Measurements from ENCODE around the gene TMEM72. TPM values are rescaled to one million over a fixed set of nuclear protein-coding genes. Genes with fewer than 3 reads are reported as not detected.
"Not testable (repeated sequence)": the region's sequence is repeated elsewhere in the genome, so short reads cannot be mapped to it uniquely, and the experiment has no call there.

Gene TMEM72
- total RNA-seq (2014; rRNA removed; shearing (Covaris generic); ENCODE audit: low replicate concordance): not detected in 2 replicates

DNA sequence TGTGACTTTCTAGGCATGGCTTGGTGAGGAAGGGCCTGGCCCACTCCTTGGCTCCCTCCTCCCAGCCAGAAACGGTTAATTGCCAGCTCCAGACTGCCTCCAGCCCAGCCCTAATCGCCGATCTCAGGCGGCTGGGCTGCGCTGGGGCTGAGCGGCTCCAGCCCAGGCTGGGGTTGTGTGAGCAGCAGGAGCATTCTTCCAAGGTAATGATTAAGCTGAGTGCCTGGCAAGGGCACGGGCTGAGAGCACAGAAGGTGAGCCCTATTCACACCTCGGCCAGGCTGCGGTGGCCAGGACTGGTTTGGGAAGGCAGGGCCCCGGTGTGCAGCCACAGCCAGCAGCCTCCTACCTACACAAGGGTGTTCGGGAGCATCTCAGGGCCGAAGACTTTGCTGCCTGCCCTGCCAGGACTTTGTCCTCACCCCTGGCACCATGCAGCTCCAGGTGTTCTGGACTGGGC, at the start of gene TMEM72:
Gene TMEM72, plus strand, starts transcription at position 257 of the 460 bp plus-strand sequence. Its CDS starts 176 bp downstream, at position 433.
- no peak for DNase-seq
- Histone ChIP-seq H3K9me2 (replicated peaks; ENCODE audit: insufficient read depth, low read length) (no peaks in the 10 kb centered on the region), H3K4me1 (ENCODE audit: low read length) (peaks cover 15% of the 10 kb centered on the region)

DNA sequence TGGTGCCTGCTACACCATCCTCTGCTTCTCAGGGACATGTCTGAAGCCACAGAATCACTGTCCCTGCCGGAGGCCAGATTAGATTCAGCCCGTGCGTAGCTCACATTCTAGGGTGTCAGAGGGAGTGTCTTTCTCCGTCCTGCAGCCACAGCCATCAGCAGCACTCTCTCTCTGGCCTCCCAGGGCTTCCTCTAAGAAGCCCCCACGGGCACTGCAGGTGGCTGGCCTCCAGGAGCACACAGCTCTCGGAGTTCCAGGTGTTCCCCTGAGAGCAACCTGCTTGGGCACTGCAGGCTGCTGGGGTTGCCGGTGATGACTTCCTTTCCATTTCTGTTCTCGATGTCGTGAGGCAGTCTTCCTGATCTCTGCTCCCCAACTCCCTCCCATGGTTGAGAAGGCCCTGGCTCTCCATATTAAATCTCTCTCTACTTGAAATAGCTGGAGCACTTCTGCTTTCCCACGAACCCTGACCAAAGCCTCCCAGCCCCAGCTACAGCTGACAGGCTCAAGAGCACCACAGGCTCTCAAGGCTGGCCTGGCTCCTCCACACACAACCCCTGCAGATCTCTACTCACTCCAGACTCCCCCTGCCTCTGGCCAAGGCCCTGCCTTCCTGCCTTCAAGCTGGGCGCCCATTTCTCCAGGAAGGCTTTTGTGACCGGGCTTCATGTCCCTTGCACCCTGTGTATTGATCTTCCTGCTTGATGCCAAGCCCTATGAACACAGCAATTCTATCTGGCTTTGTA, 49.0 kb upstream of the TMEM72 start:
- Histone ChIP-seq H3K27me3 (ENCODE audit: low read length) (no peaks in the 10 kb centered on the region), H3K9ac (ENCODE audit: low read length) (no peak overlapping the region), H3K36me3 (ENCODE audit: insufficient read depth, low read length) (no peaks in the 10 kb centered on the region), H3K79me2 (ENCODE audit: low read length) (no peaks in the 10 kb centered on the region), H3K9me2 (replicated peaks; ENCODE audit: insufficient read depth, low read length) (no peaks in the 10 kb centered on the region), H3K9me3 (ENCODE audit: low read length) (no peaks in the 10 kb centered on the region), H3K27ac (ENCODE audit: low read length) (no peak overlapping the region), H3K4me1 (ENCODE audit: low read length) (peaks cover 18% of the 10 kb centered on the region), H4K20me1 (ENCODE audit: insufficient read depth, low read depth, low read length) (no peaks in the 10 kb centered on the region), H3K4me3 (ENCODE audit: low read length) (no peak overlapping the region), H2AFZ (ENCODE audit: low read length) (no peak overlapping the region), H3K4me2 (ENCODE audit: low read depth, low read length, poor library complexity, severe bottlenecking) (peak overlapping the region; percentile 17)
- DNase-seq: no peak

More for the DNA sequence above, at the start of gene TMEM72:
- Histone ChIP-seq H3K36me3 (ENCODE audit: insufficient read depth, low read length) (no peaks in the 10 kb centered on the region), H3K79me2 (ENCODE audit: low read length) (no peaks in the 10 kb centered on the region), H3K27me3 (ENCODE audit: low read length) (no peaks in the 10 kb centered on the region), H3K27ac (ENCODE audit: low read length) (no peak within 1 kb of the TSS), H3K4me2 (ENCODE audit: low read depth, low read length, poor library complexity, severe bottlenecking) (no peak within 1 kb of the TSS), H2AFZ (ENCODE audit: low read length) (no peak within 1 kb of the TSS), H4K20me1 (ENCODE audit: insufficient read depth, low read depth, low read length) (no peaks in the 10 kb centered on the region), H3K9me3 (ENCODE audit: low read length) (no peaks in the 10 kb centered on the region), H3K9ac (ENCODE audit: low read length) (no peak within 1 kb of the TSS), H3K4me3 (ENCODE audit: low read length) (no peak within 1 kb of the TSS)

DNA sequence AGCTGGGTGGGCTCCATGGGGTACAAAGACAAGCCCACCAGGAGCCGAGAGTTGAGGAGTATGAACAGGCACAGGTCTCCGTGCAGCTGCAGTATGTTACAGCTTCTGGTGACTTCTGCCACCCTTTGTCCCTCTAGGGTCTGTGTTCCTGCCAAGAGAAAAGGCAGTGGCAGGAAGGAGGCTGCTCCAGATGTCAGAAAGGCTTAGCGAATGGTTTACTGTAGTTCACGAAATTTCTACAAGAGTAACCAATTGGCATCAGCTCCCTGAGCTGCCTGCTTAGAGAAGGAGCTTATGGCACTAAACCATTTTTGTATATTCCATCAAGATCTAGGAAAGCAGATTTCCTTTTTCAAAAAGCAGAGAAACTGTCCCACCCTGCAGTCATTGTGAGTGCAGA, 48.2 kb upstream of the TMEM72 start:
- Histone ChIP-seq H2AFZ (ENCODE audit: low read length) (no peak overlapping the region), H3K79me2 (ENCODE audit: low read length) (no peaks in the 10 kb centered on the region), H3K4me1 (ENCODE audit: low read length) (peaks cover 18% of the 10 kb centered on the region), H3K36me3 (ENCODE audit: insufficient read depth, low read length) (no peaks in the 10 kb centered on the region), H3K9ac (ENCODE audit: low read length) (no peak overlapping the region), H3K27ac (ENCODE audit: low read length) (no peak overlapping the region), H3K4me3 (ENCODE audit: low read length) (no peak overlapping the region), H3K27me3 (ENCODE audit: low read length) (no peaks in the 10 kb centered on the region), H4K20me1 (ENCODE audit: insufficient read depth, low read depth, low read length) (no peaks in the 10 kb centered on the region), H3K4me2 (ENCODE audit: low read depth, low read length, poor library complexity, severe bottlenecking) (no peak overlapping the region), H3K9me3 (ENCODE audit: low read length) (no peaks in the 10 kb centered on the region), H3K9me2 (replicated peaks; ENCODE audit: insufficient read depth, low read length) (no peaks in the 10 kb centered on the region)
- no peak for DNase-seq

DNA sequence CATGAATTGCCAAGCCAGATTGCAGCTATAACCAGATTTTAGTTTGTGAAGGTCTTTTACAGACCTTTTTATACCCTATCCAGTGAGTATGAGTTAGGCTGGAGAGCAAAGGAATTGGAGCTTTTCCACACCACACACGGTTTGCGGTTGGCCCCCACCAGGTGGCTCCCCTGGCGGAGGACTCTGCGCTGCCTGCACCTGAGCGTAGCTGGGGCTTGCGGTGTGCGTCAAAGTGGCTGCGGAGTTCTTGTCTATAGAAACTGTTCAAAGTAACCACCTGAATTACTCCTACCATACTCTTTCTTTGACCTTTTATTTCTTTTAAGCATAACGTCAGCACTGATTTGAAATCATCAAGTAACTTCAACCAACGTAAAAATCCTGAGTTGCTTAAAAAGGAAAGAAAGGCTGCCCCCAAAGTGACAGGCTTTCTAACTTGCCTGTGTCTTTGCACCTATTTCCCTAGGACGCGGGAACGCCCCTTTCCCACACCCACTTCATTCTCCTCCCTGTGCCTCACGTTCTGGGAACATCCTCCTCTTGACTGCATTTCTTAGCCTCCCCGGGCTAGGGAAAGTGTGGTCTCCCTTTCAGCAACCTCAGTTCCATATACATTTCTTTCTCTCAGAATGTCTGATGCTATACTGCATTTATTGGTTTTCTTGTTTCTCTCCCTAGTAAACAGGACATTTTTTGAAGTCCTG, 47.6 kb upstream of the TMEM72 start:
- Histone ChIP-seq H3K9me2 (replicated peaks; ENCODE audit: insufficient read depth, low read length) (no peaks in the 10 kb centered on the region), H3K4me3 (ENCODE audit: low read length) (no peak overlapping the region), H3K79me2 (ENCODE audit: low read length) (no peaks in the 10 kb centered on the region), H3K36me3 (ENCODE audit: insufficient read depth, low read length) (no peaks in the 10 kb centered on the region), H3K9me3 (ENCODE audit: low read length) (no peaks in the 10 kb centered on the region), H3K27ac (ENCODE audit: low read length) (no peak overlapping the region), H3K27me3 (ENCODE audit: low read length) (no peaks in the 10 kb centered on the region), H3K4me1 (ENCODE audit: low read length) (peaks cover 18% of the 10 kb centered on the region), H3K4me2 (ENCODE audit: low read depth, low read length, poor library complexity, severe bottlenecking) (no peak overlapping the region), H4K20me1 (ENCODE audit: insufficient read depth, low read depth, low read length) (no peaks in the 10 kb centered on the region), H2AFZ (ENCODE audit: low read length) (no peak overlapping the region), H3K9ac (ENCODE audit: low read length) (no peak overlapping the region)
- no peak for DNase-seq

DNA sequence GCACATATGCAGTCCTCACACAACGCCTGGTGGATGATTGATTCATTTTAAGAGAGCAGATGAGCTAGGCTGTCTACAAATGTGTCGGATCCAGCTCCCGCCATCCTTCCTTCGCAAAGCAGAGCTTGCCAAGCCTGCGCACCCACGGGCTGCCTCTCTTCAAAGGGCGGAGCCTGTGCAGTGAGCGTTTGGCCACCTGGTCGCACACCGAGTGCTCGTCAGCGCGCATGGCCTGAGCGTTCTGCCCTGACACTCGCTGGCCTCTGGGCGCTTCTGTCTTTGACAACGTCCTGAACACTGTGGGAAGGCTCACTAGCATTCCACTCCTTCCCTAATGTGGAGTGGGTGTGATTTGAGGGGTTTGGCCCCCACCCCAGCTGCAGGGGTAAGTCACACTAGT, 47.1 kb upstream of the TMEM72 start:
- no peak overlapping the region for H3K9ac ChIP-seq (ENCODE audit: low read length)
- no peak overlapping the region for H3K4me3 ChIP-seq (ENCODE audit: low read length)
- H3K36me3 ChIP-seq (ENCODE audit: insufficient read depth, low read length): no peaks in the 10 kb centered on the region
- no peaks in the 10 kb centered on the region for H3K79me2 ChIP-seq (ENCODE audit: low read length)
- no peaks in the 10 kb centered on the region for H3K9me2 ChIP-seq (replicated peaks; ENCODE audit: insufficient read depth, low read length)
- no peak for DNase-seq
- no peaks in the 10 kb centered on the region for H4K20me1 ChIP-seq (ENCODE audit: insufficient read depth, low read depth, low read length)
- no peak overlapping the region for H3K27ac ChIP-seq (ENCODE audit: low read length)
- no peak overlapping the region for H3K4me2 ChIP-seq (ENCODE audit: low read depth, low read length, poor library complexity, severe bottlenecking)
- peaks cover 18% of the 10 kb centered on the region for H3K4me1 ChIP-seq (ENCODE audit: low read length)
- no peaks in the 10 kb centered on the region for H3K27me3 ChIP-seq (ENCODE audit: low read length)
- no peak overlapping the region for H2AFZ ChIP-seq (ENCODE audit: low read length)
- no peaks in the 10 kb centered on the region for H3K9me3 ChIP-seq (ENCODE audit: low read length)

DNA sequence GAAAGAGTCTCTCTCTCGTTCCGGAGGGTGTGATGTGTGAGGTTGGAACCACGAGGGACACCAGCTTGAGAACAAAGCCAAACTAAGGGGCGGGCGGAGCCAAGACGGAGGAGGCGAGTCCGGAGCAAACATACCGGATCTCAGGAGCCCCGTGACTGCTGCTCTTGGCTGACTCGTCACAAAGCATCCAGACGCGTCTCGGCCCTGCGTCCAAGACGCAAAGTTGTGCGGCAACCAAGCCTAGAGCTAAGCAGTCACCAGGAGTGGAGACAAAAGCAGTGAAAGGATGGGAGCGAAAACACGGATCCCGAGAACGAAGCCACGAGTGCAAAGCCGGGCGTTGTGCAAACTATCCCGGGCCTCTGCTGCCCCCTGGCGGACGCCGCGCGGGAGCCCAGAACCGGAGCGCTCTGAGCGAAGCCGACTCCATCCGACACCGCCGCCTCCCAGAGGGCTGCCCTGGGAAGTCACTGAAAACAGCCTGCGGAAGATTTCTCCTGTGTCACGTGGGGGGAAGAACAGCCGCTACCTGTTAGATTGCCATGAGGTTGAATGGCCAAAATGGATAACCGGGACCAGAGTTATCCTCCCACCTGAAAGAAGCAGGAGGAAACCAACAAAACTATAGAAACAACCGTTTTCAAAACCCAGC, 46.4 kb upstream of the TMEM72 start:
- H3K27ac ChIP-seq (ENCODE audit: low read length): no peak overlapping the region
- H4K20me1 ChIP-seq (ENCODE audit: insufficient read depth, low read depth, low read length): no peaks in the 10 kb centered on the region
- no peak overlapping the region for H3K9ac ChIP-seq (ENCODE audit: low read length)
- no peaks in the 10 kb centered on the region for H3K36me3 ChIP-seq (ENCODE audit: insufficient read depth, low read length)
- H3K4me3 ChIP-seq (ENCODE audit: low read length): no peak overlapping the region
- H3K27me3 ChIP-seq (ENCODE audit: low read length): no peaks in the 10 kb centered on the region
- no peak overlapping the region for H2AFZ ChIP-seq (ENCODE audit: low read length)
- peaks cover 18% of the 10 kb centered on the region for H3K4me1 ChIP-seq (ENCODE audit: low read length)
- no peaks in the 10 kb centered on the region for H3K9me3 ChIP-seq (ENCODE audit: low read length)
- no peak overlapping the region for H3K4me2 ChIP-seq (ENCODE audit: low read depth, low read length, poor library complexity, severe bottlenecking)
- H3K79me2 ChIP-seq (ENCODE audit: low read length): no peaks in the 10 kb centered on the region
- H3K9me2 ChIP-seq (replicated peaks; ENCODE audit: insufficient read depth, low read length): no peaks in the 10 kb centered on the region
- DNase-seq: peak; percentile 88

DNA sequence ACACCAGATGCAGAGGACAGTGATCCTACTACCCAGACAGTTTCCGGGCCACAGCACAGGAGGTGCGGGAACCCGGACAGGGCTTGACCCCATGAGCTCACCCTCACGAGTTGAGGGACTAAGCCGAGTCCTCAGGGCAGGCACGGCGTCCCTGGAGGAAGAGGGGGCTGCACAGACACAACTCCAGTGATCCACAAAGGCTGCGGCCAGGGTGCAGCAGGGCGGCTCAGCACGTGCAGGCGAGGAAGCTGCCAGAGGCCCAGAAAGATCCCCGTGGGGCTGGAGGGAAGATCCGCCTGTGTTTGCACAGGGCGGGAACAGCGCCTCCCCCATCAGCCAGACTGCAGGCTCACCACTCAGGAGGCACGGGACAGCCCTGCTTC, 45.9 kb upstream of the TMEM72 start:
- Histone ChIP-seq H3K27ac (ENCODE audit: low read length) (no peak overlapping the region), H3K4me3 (ENCODE audit: low read length) (no peak overlapping the region), H3K27me3 (ENCODE audit: low read length) (no peaks in the 10 kb centered on the region), H4K20me1 (ENCODE audit: insufficient read depth, low read depth, low read length) (no peaks in the 10 kb centered on the region), H2AFZ (ENCODE audit: low read length) (no peak overlapping the region), H3K4me2 (ENCODE audit: low read depth, low read length, poor library complexity, severe bottlenecking) (no peak overlapping the region), H3K4me1 (ENCODE audit: low read length) (peaks cover 18% of the 10 kb centered on the region), H3K9me3 (ENCODE audit: low read length) (no peaks in the 10 kb centered on the region), H3K79me2 (ENCODE audit: low read length) (no peaks in the 10 kb centered on the region), H3K9ac (ENCODE audit: low read length) (no peak overlapping the region), H3K9me2 (replicated peaks; ENCODE audit: insufficient read depth, low read length) (no peaks in the 10 kb centered on the region), H3K36me3 (ENCODE audit: insufficient read depth, low read length) (no peaks in the 10 kb centered on the region)
- DNase-seq: no peak

DNA sequence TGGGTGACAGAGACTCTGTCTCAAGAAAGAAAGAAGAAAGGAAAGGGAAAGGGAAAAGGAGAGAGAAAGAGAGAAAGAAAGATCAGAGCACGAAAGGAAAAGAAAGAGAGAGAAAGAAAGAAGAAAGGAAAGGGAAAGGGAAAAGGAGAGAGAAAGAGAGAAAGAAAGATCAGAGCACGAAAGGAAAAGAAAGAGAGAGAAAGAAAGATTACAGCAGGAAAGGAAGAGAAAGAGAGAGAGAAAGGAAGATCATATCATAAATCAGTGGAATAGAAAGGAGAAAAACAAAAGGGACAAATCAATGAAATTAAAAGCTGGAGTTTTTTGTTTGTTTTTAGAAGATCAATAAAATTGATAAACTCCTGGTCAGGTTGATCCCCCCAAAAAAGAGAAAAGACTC, 44.8 kb upstream of the TMEM72 start:
- H3K4me2 ChIP-seq (ENCODE audit: low read depth, low read length, poor library complexity, severe bottlenecking); H3K4me3 ChIP-seq (ENCODE audit: low read length); DNase-seq; H3K27me3 ChIP-seq (ENCODE audit: low read length); H3K9me3 ChIP-seq (ENCODE audit: low read length); H2AFZ ChIP-seq (ENCODE audit: low read length); H3K36me3 ChIP-seq (ENCODE audit: insufficient read depth, low read length); H3K9ac ChIP-seq (ENCODE audit: low read length); H4K20me1 ChIP-seq (ENCODE audit: insufficient read depth, low read depth, low read length); H3K9me2 ChIP-seq (replicated peaks; ENCODE audit: insufficient read depth, low read length); H3K79me2 ChIP-seq (ENCODE audit: low read length); H3K27ac ChIP-seq (ENCODE audit: low read length): not testable (repeated sequence)
- peaks cover 17% of the 10 kb centered on the region for H3K4me1 ChIP-seq (ENCODE audit: low read length)

Measured in Karpas-422 (cell line).